HCT116 (cell line): ENCODE data around the gene C12orf43. TPM values are rescaled to one million over a fixed set of nuclear protein-coding genes. Genes with fewer than 3 reads are reported as not detected.

ENCODE experiments used
- ATAC-seq: fragments of 200-7000 bp; cut with Tn5 transposase; 2 replicates; pipeline ENCODE4 v1.9.1; 2020; ENCODE audit warnings: mild to moderate bottlenecking, moderate library complexity
- BruUV-seq: library from RNA; stranded (reverse); fragments of 400-500 nt; replicated peaks from 2 replicates; lab custom pipeline; 2021; lab: Mats Ljungman, UMichigan
- CTCF ChIA-PET: fragments of 300-600 bp; sonication (Branson Sonifier 250); formaldehyde crosslinking; loops from one replicate; lab custom pipeline; 2021; ENCODE audit warnings: antibody characterized with exemption; lab: Charles Lee
- POLR2A ChIA-PET: fragments of 300-600, 350-600 bp; sonication (Branson Sonifier 250); formaldehyde crosslinking; loops from one replicate; lab custom pipeline; 2021; ENCODE audit warnings: antibody characterized with exemption; lab: Charles Lee
- RAD21 ChIA-PET, 2 experiments: fragments of 300-600 bp; sonication (Branson Sonifier 250); formaldehyde crosslinking; loops; one replicate each; lab custom pipeline; 2023; ENCODE audit warnings: low total read pairs in 2 of 2; ENCODE audit not compliant: uncharacterized antibody in 2 of 2, unreplicated experiment in 2 of 2, low non-redundant PET in 1 of 2; lab: Charles Lee
- DNase-seq: peaks from one replicate; pipeline ENCODE4 v3.0.0-alpha.2; 2010; ENCODE audit warnings: low read depth, low spot score
- H2AFZ ChIP-seq: fragments of 200-600 bp; shearing (Covaris generic), sonication (generic); 2 replicates; pipeline ENCODE4 v1.6.1; 2017; ENCODE audit warnings: low read depth, mixed run types, mixed read lengths, antibody characterized with exemption, low read length; ENCODE audit not compliant: poor library complexity, severe bottlenecking
- H3K27ac ChIP-seq: 2 replicates; pipeline ENCODE4 v1.5.1; 2012; ENCODE audit warnings: low read depth, low read length
- H3K27me3 ChIP-seq: fragments of 200-600 bp; sonication (generic); 2 replicates; pipeline ENCODE4 v1.6.1; 2016; ENCODE audit warnings: mixed run types, low read length, mixed read lengths; ENCODE audit not compliant: insufficient read depth
- H3K36me3 ChIP-seq, 2 experiments: fragments of 200-500 bp in 1 of 2; fragments of 200-600 bp in 1 of 2; sonication (Bioruptor generic) in 1 of 2; sonication (generic) in 1 of 2; 2 replicates each; pipeline versions ENCODE4 v1.5.1 to v1.6.1; 2014 to 2016; ENCODE audit warnings: low read length in 2 of 2, inconsistent platforms in 1 of 2, mixed read lengths in 1 of 2, mixed run types in 1 of 2; ENCODE audit not compliant: insufficient read depth in 2 of 2, control insufficient read depth in 1 of 2
- H3K4me1 ChIP-seq, 2 experiments: fragments of 200-600 bp in 1 of 2; sonication (generic) in 1 of 2; 2 replicates each; pipeline versions ENCODE4 v1.5.1 to v1.6.1; 2012 to 2017; ENCODE audit warnings: low read length in 2 of 2, inconsistent platforms in 1 of 2, mild to moderate bottlenecking in 1 of 2, mixed read lengths in 1 of 2, mixed run types in 1 of 2, moderate library complexity in 1 of 2; ENCODE audit not compliant: insufficient read depth in 2 of 2, control insufficient read depth in 1 of 2
- H3K4me2 ChIP-seq: fragments of 200-600 bp; sonication (generic); 2 replicates; pipeline ENCODE4 v1.6.1; 2017; ENCODE audit warnings: mixed run types, low read length, mixed read lengths
- H3K4me3 ChIP-seq, 2 experiments: fragments of 200-600 bp in 1 of 2; sonication (generic) in 1 of 2; replicated peaks in 1 of 2; 2 replicates each; pipeline ENCODE4 v1.5.1; 2011 to 2016; ENCODE audit warnings: low read length in 2 of 2, control low read depth in 1 of 2, low read depth in 1 of 2, mild to moderate bottlenecking in 1 of 2, mixed read lengths in 1 of 2, mixed run types in 1 of 2
- H3K79me2 ChIP-seq: fragments of 200-600 bp; sonication (generic); 2 replicates; pipeline ENCODE4 v1.6.1; 2017; ENCODE audit warnings: mild to moderate bottlenecking, mixed run types, low read length, moderate library complexity, mixed read lengths; ENCODE audit not compliant: insufficient read depth
- H3K9ac ChIP-seq: fragments of 200-600 bp; sonication (generic); 2 replicates; pipeline ENCODE4 v1.6.1; 2016; ENCODE audit warnings: low read length, mixed read lengths
- H3K9me2 ChIP-seq: fragments of 200-600 bp; sonication (generic), shearing (Covaris generic); 2 replicates; pipeline ENCODE4 v1.6.1; 2017; ENCODE audit warnings: mixed run types, mild to moderate bottlenecking, moderate library complexity; ENCODE audit not compliant: insufficient read depth
- H3K9me3 ChIP-seq, 2 experiments: fragments of 200-500 bp in 1 of 2; fragments of 200-600 bp in 1 of 2; sonication (Bioruptor generic) in 1 of 2; sonication (generic) in 1 of 2; 2 replicates each; pipeline ENCODE4 v1.6.1; 2014 to 2017; ENCODE audit warnings: low read length in 2 of 2, mixed read lengths in 2 of 2, inconsistent platforms in 1 of 2, low read depth in 1 of 2, mild to moderate bottlenecking in 1 of 2, mixed run types in 1 of 2, moderate library complexity in 1 of 2; ENCODE audit not compliant: control insufficient read depth in 1 of 2, insufficient read depth in 1 of 2
- H4K20me1 ChIP-seq: fragments of 200-600 bp; sonication (generic), shearing (Covaris generic); 2 replicates; pipeline ENCODE4 v1.6.1; 2017; ENCODE audit warnings: mixed run types, mild to moderate bottlenecking, moderate library complexity; ENCODE audit not compliant: insufficient read depth
- EGR1 ChIP-seq: IDR thresholded peaks from 2 replicates; pipeline ENCODE4 v1.6.1; 2012; ENCODE audit warnings: low read depth
- POLR2AphosphoS5 ChIP-seq: IDR thresholded peaks from 2 replicates; pipeline ENCODE4 v1.6.1; 2011; ENCODE audit warnings: mild to moderate bottlenecking, low read depth, low read length, moderate library complexity
- RAD21 ChIP-seq: IDR thresholded peaks from 2 replicates; pipeline ENCODE4 v1.6.1; 2012; ENCODE audit warnings: low read depth, mild to moderate bottlenecking
- SP1 ChIP-seq: IDR thresholded peaks from 2 replicates; pipeline ENCODE4 v1.6.1; 2012; ENCODE audit warnings: low read depth
- TCF7L2 ChIP-seq: IDR thresholded peaks from 2 replicates; pipeline ENCODE4 v1.7.0; 2011; ENCODE audit warnings: borderline replicate concordance, inconsistent platforms; ENCODE audit not compliant: insufficient read depth, insufficient read length; ENCODE audit errors: extremely low read depth
- YY1 ChIP-seq: IDR thresholded peaks from 2 replicates; pipeline ENCODE4 v1.6.1; 2011; ENCODE audit warnings: low read length, low read depth, moderate library complexity, mild to moderate bottlenecking; ENCODE audit not compliant: insufficient replicate concordance; ENCODE audit errors: extremely low read depth
- ZNF274 ChIP-seq: fragments of 200-500 bp; sonication (Bioruptor generic); IDR thresholded peaks from 2 replicates; pipeline ENCODE4 v1.6.1; 2014; ENCODE audit warnings: mild to moderate bottlenecking, low read depth, low read length, inconsistent platforms
- intact Hi-C: fragments of 100-400 bp; cut with micrococcal nuclease; formaldehyde crosslinking; loops from 2 replicates; pipeline ENCODE4 v1.10.0; 2022
- total RNA-seq: library from RNA; stranded (reverse); gene quantifications from one replicate; pipeline ENCODE4 v1.2.1, GENCODE V29; 2021; ENCODE audit not compliant: unreplicated experiment
- TF ChIP-seq, protein P1 (sequence below), 3 experiments: fragments of 200-600 bp in 1 of 3; sonication (generic) in 1 of 3; IDR thresholded peaks in 2 of 3; conservative IDR thresholded peaks in 1 of 3; 2 replicates each; pipeline ENCODE4 v1.5.1; 2012 to 2017; ENCODE audit warnings: low read depth in 2 of 3, low read length in 2 of 3, antibody characterized with exemption in 1 of 3, borderline replicate concordance in 1 of 3, control low read depth in 1 of 3, mild to moderate bottlenecking in 1 of 3, mixed read lengths in 1 of 3, mixed run types in 1 of 3, moderate library complexity in 1 of 3; ENCODE audit not compliant: insufficient read depth in 1 of 3
- TF ChIP-seq, protein P2 (sequence below): IDR thresholded peaks from 2 replicates; pipeline ENCODE4 v1.6.1; 2012
- TF ChIP-seq, protein P3 (sequence below): IDR thresholded peaks from 2 replicates; pipeline ENCODE4 v1.6.1; 2012; ENCODE audit warnings: low read depth

The C12orf43 gene
- total RNA-seq, 1 experiment from 2014 or later: 16.2 TPM

DNA sequence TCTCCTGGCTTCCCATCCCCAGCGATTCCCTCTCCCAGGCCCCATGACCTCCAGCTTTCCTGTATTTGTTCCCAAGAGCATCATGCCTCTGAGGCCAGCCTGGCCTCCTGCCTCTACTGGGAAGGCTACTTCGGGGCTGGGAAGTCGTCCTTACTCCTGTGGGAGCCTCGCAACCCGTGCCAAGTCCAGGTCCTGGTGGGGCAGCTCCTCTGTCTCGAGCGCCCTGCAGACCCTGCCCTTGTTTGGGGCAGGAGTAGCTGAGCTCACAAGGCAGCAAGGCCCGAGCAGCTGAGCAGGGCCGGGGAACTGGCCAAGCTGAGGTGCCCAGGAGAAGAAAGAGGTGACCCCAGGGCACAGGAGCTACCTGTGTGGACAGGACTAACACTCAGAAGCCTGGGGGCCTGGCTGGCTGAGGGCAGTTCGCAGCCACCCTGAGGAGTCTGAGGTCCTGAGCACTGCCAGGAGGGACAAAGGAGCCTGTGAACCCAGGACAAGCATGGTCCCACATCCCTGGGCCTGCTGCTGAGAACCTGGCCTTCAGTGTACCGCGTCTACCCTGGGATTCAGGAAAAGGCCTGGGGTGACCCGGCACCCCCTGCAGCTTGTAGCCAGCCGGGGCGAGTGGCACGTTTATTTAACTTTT is 14.3 kb downstream of the C12orf43 start (continued):
- TF ChIP-seq, protein P1, sequence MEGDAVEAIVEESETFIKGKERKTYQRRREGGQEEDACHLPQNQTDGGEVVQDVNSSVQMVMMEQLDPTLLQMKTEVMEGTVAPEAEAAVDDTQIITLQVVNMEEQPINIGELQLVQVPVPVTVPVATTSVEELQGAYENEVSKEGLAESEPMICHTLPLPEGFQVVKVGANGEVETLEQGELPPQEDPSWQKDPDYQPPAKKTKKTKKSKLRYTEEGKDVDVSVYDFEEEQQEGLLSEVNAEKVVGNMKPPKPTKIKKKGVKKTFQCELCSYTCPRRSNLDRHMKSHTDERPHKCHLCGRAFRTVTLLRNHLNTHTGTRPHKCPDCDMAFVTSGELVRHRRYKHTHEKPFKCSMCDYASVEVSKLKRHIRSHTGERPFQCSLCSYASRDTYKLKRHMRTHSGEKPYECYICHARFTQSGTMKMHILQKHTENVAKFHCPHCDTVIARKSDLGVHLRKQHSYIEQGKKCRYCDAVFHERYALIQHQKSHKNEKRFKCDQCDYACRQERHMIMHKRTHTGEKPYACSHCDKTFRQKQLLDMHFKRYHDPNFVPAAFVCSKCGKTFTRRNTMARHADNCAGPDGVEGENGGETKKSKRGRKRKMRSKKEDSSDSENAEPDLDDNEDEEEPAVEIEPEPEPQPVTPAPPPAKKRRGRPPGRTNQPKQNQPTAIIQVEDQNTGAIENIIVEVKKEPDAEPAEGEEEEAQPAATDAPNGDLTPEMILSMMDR (IDR thresholded peaks at IDR 0.05 in 2 of 3, conservative IDR thresholded peaks at IDR 0.05 in 1 of 3; ENCODE audit: borderline replicate concordance in 1 of 3, insufficient read depth in 1 of 3, low read depth in 2 of 3, low read length in 2 of 3): no peak
- no peak for TF ChIP-seq YY1
- no peak for TF ChIP-seq RAD21
- no peak for TF ChIP-seq ZNF274
- TF ChIP-seq, protein P2, sequence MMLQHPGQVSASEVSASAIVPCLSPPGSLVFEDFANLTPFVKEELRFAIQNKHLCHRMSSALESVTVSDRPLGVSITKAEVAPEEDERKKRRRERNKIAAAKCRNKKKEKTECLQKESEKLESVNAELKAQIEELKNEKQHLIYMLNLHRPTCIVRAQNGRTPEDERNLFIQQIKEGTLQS: no peak
- no peak for TF ChIP-seq POLR2AphosphoS5
- TF ChIP-seq SP1: no peak

DNA sequence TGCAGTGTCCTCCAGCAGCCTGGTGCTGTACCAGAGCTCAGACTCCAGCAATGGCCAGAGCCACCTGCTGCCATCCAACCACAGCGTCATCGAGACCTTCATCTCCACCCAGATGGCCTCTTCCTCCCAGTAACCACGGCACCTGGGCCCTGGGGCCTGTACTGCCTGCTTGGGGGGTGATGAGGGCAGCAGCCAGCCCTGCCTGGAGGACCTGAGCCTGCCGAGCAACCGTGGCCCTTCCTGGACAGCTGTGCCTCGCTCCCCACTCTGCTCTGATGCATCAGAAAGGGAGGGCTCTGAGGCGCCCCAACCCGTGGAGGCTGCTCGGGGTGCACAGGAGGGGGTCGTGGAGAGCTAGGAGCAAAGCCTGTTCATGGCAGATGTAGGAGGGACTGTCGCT is 15.2 kb downstream of the C12orf43 start:
- no peaks in the 10 kb centered on the region for H3K79me2 ChIP-seq
- H3K9ac ChIP-seq: no peak overlapping the region
- intact Hi-C loops: loop anchor here (10.0 kb wide), 1 partner anchor 356 kb away; the partner anchor contains the start of gene CABP1
- no peak overlapping the region for H3K27ac ChIP-seq
- H3K4me2 ChIP-seq: no peak overlapping the region
- no peak overlapping the region for H2AFZ ChIP-seq
- no peaks in the 10 kb centered on the region for H3K27me3 ChIP-seq
- H3K36me3 ChIP-seq: peaks cover 12 to 14% of the 10 kb centered on the region in 2 experiments; a peak in 3 of 4 replicates
- H3K9me2 ChIP-seq: no peaks in the 10 kb centered on the region
- no peaks in the 10 kb centered on the region for H4K20me1 ChIP-seq
- ChIA-PET CTCF (no interaction called here), POLR2A (no interaction called here), RAD21 (no interaction called here)
- TF ChIP-seq EGR1: no peak
- TF ChIP-seq, protein P3, sequence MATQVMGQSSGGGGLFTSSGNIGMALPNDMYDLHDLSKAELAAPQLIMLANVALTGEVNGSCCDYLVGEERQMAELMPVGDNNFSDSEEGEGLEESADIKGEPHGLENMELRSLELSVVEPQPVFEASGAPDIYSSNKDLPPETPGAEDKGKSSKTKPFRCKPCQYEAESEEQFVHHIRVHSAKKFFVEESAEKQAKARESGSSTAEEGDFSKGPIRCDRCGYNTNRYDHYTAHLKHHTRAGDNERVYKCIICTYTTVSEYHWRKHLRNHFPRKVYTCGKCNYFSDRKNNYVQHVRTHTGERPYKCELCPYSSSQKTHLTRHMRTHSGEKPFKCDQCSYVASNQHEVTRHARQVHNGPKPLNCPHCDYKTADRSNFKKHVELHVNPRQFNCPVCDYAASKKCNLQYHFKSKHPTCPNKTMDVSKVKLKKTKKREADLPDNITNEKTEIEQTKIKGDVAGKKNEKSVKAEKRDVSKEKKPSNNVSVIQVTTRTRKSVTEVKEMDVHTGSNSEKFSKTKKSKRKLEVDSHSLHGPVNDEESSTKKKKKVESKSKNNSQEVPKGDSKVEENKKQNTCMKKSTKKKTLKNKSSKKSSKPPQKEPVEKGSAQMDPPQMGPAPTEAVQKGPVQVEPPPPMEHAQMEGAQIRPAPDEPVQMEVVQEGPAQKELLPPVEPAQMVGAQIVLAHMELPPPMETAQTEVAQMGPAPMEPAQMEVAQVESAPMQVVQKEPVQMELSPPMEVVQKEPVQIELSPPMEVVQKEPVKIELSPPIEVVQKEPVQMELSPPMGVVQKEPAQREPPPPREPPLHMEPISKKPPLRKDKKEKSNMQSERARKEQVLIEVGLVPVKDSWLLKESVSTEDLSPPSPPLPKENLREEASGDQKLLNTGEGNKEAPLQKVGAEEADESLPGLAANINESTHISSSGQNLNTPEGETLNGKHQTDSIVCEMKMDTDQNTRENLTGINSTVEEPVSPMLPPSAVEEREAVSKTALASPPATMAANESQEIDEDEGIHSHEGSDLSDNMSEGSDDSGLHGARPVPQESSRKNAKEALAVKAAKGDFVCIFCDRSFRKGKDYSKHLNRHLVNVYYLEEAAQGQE: no peak
- TF ChIP-seq TCF7L2: no peak
- no peak for DNase-seq
- no peaks in the 10 kb centered on the region for H3K4me1 ChIP-seq
- ATAC-seq: no peak
- no peaks in the 10 kb centered on the region for H3K9me3 ChIP-seq
- no peak overlapping the region for H3K4me3 ChIP-seq
- BruUV-seq: no TSS peak
